GM12873 (cell line): ENCODE measurements around the gene DNM1.

ENCODE experiments used
- CTCF ChIP-seq: IDR thresholded peaks from 2 replicates; pipeline ENCODE4 v1.5.1; 2012; ENCODE audit warnings: low read depth, mild to moderate bottlenecking, moderate library complexity, low read length, control low read depth; ENCODE audit not compliant: insufficient read depth; ENCODE audit errors: missing control alignments

The DNM1 gene

GRCh38 chr9:128244837-128245231, 41.7 kb downstream of the DNM1 start:
- TF ChIP-seq CTCF = no peak

GRCh38 chr9:128245421-128246151, 42.4 kb downstream of the DNM1 start:
- no peak for TF ChIP-seq CTCF

GRCh38 chr9:128246471-128246870, 43.3 kb downstream of the DNM1 start:
- no peak for TF ChIP-seq CTCF

- no peak for TF ChIP-seq CTCF
These were observed 44.1 kb downstream of the DNM1 start for GRCh38 chr9:128247226-128247803.

GRCh38 chr9:128249558-128249907, 46.4 kb downstream of the DNM1 start:
- no peak for TF ChIP-seq CTCF

- TF ChIP-seq CTCF = no peak
These were observed 47.0 kb downstream of the DNM1 start for GRCh38 chr9:128249908-128250838.
